ENCODE data around the gene TSPO. TPM values are rescaled to one million over a fixed set of nuclear protein-coding genes. Genes with fewer than 3 reads are reported as not detected.

Gene TSPO
- total RNA-seq, 1 donor from 2014 or later: 38.9 TPM

GRCh38 chr22:43173566-43173965 is 22.2 kb downstream of the TSPO start:
- no peak overlapping the region for H3K27ac Mint-ChIP-seq (ENCODE audit: unreplicated experiment)
- H3K4me3 Mint-ChIP-seq (ENCODE audit: unreplicated experiment): no peak overlapping the region
- H3K27me3 Mint-ChIP-seq (ENCODE audit: unreplicated experiment): no peaks in the 10 kb centered on the region
- no peak for DNase-seq (ENCODE audit: low spot score)
- peaks cover 5% of the 10 kb centered on the region for H3K36me3 Mint-ChIP-seq (ENCODE audit: low read depth, unreplicated experiment)
- peaks cover 20% of the 10 kb centered on the region for H3K4me1 Mint-ChIP-seq (ENCODE audit: unreplicated experiment)
- H3K9me3 Mint-ChIP-seq (ENCODE audit: unreplicated experiment): no peaks in the 10 kb centered on the region
- no peak for TF ChIP-seq CTCF (IDR thresholded peaks at IDR 0.05; ENCODE audit: unreplicated experiment)

GRCh38 chr22:43173976-43174720 is 22.8 kb downstream of the TSPO start:
- H3K9me3 Mint-ChIP-seq (ENCODE audit: unreplicated experiment): no peaks in the 10 kb centered on the region
- H3K27me3 Mint-ChIP-seq (ENCODE audit: unreplicated experiment): no peaks in the 10 kb centered on the region
- peaks cover 17% of the 10 kb centered on the region for H3K4me1 Mint-ChIP-seq (ENCODE audit: unreplicated experiment)
- H3K36me3 Mint-ChIP-seq (ENCODE audit: low read depth, unreplicated experiment): peaks cover 7% of the 10 kb centered on the region
- no peak overlapping the region for H3K27ac Mint-ChIP-seq (ENCODE audit: unreplicated experiment)
- no peak for DNase-seq (ENCODE audit: low spot score)
- no peak overlapping the region for H3K4me3 Mint-ChIP-seq (ENCODE audit: unreplicated experiment)
- no peak for TF ChIP-seq CTCF (IDR thresholded peaks at IDR 0.05; ENCODE audit: unreplicated experiment)

- Mint-ChIP-seq H3K27me3 (ENCODE audit: unreplicated experiment) (no peaks in the 10 kb centered on the region), H3K27ac (ENCODE audit: unreplicated experiment) (no peak overlapping the region), H3K4me3 (ENCODE audit: unreplicated experiment) (no peak overlapping the region), H3K4me1 (ENCODE audit: unreplicated experiment) (peaks cover 16% of the 10 kb centered on the region), H3K36me3 (ENCODE audit: low read depth, unreplicated experiment) (peaks cover 10% of the 10 kb centered on the region), H3K9me3 (ENCODE audit: unreplicated experiment) (no peaks in the 10 kb centered on the region)
- DNase-seq (ENCODE audit: low spot score): no peak
- no peak for TF ChIP-seq CTCF (IDR thresholded peaks at IDR 0.05; ENCODE audit: unreplicated experiment)
Measured at GRCh38 chr22:43174941-43175531, 23.7 kb downstream of the TSPO start.

- Mint-ChIP-seq H3K27me3 (ENCODE audit: unreplicated experiment) (no peaks in the 10 kb centered on the region), H3K27ac (ENCODE audit: unreplicated experiment) (no peak overlapping the region), H3K4me3 (ENCODE audit: unreplicated experiment) (no peak overlapping the region), H3K36me3 (ENCODE audit: low read depth, unreplicated experiment) (peaks cover 12% of the 10 kb centered on the region), H3K4me1 (ENCODE audit: unreplicated experiment) (peaks cover 7% of the 10 kb centered on the region), H3K9me3 (ENCODE audit: unreplicated experiment) (no peaks in the 10 kb centered on the region)
- DNase-seq (ENCODE audit: low spot score): no peak
- TF ChIP-seq CTCF (IDR thresholded peaks at IDR 0.05; ENCODE audit: unreplicated experiment): no peak
Measured at GRCh38 chr22:43176090-43176489, 24.7 kb downstream of the TSPO start.

GRCh38 chr22:43177479-43177878 is 26.1 kb downstream of the TSPO start:
- TF ChIP-seq CTCF (IDR thresholded peaks at IDR 0.05; ENCODE audit: unreplicated experiment): no peak
- Mint-ChIP-seq H3K36me3 (ENCODE audit: low read depth, unreplicated experiment) (peaks cover 12% of the 10 kb centered on the region), H3K9me3 (ENCODE audit: unreplicated experiment) (no peaks in the 10 kb centered on the region), H3K27me3 (ENCODE audit: unreplicated experiment) (no peaks in the 10 kb centered on the region), H3K4me3 (ENCODE audit: unreplicated experiment) (no peak overlapping the region), H3K4me1 (ENCODE audit: unreplicated experiment) (peaks cover 5% of the 10 kb centered on the region), H3K27ac (ENCODE audit: unreplicated experiment) (no peak overlapping the region)
- no peak for DNase-seq (ENCODE audit: low spot score)

Measured in endothelial cell (in vitro differentiated cells).